OCI-M2 (cell line): ENCODE data around the gene PSME1.

ENCODE experiments used
- DNase-seq: peaks from one replicate; lab custom pipeline; 2025; ENCODE audit not compliant: unreplicated experiment; lab: John Stamatoyannopoulos, UW

The PSME1 gene

DNA sequence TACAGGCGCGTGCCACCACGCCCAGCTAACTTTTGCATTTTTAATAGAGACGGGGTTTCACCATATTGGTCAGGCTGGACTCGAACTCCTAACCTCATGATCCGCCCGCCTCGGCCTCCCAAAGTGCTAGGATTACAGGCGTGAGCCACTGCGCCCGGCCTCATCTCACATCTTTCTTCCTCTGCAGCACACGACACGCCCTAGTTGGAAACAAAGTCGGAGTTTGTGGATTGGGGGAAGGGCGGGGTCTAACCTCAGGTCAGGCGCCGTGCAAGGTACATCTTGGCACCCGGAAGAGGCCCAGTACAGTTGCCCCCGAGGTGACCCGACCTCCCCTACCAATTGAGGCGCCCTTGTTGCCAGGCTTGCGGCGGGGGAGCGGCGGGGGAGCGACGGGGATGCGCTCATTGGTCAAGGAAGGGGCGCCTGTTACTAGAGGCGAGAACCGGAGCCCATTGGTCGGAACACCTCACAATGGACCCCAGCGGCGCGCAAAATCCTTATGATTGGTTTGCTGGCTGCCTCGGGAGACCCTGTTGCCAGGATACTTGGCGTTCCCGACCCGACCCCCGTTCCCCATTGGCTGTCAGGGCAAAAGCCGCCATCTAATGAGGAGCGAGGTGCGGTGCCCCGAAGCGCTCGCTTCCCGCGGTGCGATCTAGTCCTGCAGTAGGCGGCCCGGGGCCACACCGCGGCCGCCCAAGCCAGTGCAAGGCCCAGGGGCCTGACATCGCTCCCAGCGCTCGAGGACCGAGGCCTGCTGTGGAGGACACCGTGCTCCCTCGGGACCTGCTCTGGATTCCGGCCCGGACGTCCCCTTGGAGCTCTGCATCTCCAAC, 35.6 kb downstream of the PSME1 start, which contains the start of gene REC8:
Gene REC8 (plus strand): TSS at position 659 of the 839 bp plus-strand sequence. CDS start 473 bp downstream, outside the sequence.
- no peak for DNase-seq

DNA sequence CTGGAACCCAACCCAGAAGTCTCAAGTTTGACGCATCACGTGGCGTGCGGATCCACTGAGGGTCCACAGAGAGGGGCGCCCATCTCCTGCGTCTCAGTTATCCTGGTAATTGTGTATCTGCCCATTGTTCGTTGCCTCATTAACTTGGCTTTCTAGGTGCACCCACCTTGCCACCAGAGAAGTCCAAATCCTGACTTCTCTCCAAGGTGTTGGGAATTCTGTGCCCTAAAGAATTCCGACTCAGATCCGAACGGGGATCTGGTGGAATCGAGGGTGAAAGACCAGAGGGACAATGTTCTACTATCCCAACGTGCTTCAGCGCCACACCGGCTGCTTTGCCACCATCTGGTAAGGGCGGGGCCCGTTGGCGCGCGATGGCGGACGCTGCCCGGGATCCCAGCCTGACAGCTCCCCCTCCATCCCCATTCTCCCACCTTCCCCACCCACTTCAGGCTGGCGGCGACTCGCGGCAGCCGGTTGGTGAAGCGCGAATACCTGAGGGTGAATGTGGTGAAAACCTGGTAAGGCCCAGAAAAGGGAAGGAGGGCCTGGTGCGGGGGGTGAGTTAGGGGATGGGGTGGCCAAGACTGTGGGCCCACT, 36.4 kb downstream of the PSME1 start:
- DNase-seq = no peak

DNA sequence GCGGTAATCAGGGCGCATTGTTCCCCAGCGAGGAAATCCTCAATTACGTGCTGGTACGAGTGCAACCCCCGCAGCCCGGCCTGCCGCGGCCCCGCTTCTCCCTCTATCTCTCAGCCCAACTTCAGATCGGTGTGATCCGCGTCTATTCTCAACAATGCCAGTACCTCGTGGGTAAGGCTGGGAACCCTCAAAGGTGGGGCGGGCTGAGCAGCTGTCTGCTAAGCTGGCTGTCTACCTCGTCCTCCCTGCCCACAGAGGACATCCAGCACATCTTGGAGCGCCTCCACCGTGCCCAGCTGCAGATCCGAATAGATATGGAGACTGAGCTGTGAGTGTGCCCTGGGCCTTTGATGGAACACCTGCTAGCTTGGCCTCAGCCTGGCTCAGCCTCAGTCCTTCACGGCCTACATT, 36.9 kb downstream of the PSME1 start:
- no peak for DNase-seq

DNA sequence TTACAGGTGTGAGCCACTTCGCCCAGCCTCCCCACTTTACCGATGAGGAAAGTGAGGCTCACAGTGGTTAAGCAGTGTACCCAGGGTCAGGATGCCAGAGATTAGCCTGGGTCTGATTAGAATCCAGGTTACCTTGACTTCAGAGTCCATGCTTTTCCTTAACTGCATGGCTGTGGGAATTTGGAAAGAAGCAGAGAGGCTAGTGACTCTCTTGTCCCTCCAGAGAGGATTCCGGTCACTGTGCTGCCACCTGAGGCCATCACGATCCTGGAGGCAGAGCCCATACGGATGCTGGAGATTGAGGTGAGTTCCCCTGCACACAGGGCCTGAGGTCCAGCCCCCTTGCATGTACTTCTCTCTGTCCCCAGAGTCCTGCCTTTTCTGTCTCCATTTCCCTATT, 40.6 kb downstream of the PSME1 start:
- DNase-seq = no peak

DNA sequence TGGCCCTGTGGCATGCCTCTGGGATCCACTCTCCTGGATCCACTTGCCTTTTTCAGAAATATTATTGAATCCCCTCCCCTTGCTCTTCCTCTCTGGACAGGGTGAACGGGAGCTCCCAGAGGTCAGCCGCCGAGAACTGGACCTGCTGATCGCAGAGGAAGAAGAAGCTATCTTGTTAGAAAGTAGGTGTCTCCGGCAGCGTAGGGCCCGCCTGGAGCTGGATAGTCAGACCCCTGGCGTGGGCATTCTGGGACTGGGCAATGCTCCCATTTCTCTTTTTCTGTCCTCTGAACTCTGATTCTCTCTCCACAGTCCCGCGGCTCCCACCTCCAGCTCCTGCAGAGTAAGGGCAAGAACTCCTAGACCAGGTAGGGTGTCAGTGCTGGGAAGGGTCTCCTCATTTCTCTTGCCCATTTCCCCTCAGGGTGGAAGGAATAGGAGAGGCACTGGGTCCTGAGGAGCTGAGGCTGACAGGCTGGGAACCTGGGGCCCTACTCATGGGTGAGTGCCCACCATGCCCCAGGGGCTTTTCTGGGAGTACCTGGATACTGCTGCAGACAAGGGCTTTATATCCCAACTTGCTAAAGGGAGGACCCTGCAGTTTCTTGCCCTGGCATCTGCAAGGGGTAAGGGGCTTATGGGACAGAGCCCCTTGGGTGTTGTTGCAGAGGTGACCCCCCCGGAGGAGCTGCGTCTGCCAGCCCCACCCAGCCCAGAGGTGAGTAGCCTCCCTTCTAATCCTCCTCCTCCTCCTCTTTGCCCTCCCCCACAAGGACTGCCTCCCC, 41.2 kb downstream of the PSME1 start:
- no peak for DNase-seq

DNA sequence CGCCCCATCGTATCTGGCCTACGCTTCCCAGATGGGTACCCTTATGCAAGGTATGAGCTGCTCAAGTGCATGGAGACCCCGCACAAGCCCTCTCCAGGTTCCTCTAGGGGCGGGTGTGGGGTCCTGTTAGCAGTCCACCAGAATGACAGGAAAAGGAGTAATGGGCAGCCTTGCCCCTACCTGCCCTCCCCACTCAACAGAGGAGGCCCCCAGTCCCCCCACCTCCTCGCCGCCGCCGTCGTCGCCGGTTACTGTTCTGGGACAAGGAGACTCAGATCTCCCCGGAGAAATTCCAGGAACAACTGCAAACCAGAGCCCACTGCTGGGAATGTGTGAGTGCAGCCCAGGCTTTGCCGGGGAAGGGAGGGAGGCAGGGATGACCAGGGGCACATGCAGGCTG, 41.9 kb downstream of the PSME1 start:
- no peak for DNase-seq

DNA sequence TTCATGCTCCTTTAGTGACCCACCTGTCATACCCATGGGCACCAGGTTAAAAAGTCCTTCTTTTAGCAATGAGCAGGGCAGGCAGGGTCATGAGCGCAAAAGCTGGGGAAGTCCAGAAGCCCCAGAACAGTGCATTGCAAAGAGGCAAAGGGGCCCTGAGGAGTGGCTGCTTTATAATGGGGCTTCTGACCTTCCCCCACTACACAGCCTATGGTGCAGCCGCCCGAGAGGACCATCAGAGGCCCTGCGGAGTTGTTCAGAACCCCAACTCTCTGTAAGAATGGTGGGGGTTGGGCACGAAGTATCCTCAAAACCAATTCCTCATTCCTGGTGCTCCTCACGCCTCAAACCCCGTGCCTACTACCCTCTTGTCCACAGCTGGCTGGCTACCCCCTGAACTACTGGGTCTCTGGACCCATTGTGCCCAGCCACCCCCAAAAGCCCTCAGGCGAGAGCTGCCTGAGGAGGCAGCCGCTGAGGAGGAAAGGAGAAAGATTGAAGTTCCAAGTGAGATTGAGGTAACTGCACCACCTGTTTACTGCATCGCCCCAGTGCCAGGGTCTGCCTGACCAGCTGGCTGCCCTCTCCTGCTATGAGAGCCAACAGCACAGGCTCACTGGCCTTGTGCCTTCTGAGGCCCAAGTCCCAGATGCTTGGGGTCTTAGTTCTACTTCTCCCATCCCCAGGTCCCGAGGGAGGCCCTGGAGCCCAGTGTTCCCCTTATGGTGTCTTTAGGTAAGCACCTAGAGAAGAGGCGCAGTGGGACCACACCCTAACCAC, 42.6 kb downstream of the PSME1 start:
- DNase-seq = no peak

DNA sequence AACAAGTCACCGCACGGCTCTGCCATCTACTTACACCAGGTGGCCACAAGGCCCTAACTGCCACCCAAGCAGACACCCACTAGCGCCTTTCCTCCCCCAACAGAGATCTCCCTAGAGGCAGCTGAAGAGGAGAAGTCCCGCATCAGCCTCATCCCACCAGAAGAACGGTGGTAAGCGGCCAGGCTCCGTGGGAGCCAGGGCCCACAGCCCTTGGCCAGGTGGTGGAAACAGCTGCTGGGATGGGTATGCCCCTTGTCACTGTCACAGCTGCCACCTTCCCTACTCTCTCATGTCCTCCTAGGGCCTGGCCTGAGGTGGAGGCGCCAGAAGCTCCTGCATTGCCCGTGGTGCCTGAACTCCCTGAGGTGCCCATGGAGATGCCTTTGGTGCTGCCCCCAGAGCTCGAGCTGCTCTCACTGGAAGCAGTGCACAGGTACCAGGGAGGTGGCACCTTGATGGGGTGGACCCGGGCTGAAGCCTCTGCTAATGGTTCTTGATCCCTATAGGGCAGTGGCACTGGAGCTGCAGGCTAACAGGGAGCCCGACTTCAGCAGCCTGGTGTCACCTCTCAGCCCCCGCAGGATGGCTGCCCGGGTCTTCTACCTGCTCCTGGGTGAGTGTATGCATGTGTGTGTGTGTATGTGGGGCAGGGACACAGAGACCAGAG, 43.4 kb downstream of the PSME1 start:
- DNase-seq = no peak

DNA sequence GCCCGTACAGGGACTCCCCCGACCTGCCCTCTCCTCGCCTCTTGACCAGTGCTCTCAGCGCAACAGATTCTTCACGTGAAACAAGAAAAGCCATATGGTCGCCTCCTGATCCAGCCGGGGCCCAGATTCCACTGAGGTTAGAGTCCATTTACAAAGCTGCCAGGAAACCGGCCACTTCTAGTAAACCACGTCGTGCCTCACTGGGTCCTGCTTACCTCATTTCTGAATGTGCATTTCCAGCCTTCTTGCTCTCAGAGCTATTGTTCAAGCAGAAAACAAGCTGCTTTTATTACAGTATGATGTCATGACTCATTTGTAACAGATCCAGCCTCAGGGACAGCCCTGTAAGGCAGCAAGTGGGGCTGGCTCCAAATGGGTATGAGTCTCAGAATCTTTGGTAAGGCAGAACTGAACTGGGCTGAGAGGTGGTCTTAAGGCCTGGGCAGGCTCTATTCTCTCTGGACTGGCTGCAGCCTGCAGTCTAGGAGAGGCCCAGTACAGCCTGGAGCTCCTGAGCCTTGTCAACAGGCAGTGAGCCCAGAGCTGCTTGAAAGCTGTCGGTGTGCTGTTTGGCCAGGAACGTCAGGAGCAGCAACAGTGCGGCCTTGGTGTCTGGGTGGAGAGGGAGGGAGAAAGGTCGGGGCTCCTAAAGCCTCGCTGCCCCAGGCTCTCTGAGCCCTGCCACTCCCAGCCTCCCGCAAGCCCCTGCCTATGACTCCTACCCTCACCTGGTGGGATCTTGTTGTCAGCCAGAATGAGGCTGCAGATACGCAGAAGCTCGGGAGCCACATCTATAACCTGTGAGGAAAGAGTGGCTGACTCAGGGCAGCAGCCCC, 44.2 kb downstream of the PSME1 start:
- no peak for DNase-seq

DNA sequence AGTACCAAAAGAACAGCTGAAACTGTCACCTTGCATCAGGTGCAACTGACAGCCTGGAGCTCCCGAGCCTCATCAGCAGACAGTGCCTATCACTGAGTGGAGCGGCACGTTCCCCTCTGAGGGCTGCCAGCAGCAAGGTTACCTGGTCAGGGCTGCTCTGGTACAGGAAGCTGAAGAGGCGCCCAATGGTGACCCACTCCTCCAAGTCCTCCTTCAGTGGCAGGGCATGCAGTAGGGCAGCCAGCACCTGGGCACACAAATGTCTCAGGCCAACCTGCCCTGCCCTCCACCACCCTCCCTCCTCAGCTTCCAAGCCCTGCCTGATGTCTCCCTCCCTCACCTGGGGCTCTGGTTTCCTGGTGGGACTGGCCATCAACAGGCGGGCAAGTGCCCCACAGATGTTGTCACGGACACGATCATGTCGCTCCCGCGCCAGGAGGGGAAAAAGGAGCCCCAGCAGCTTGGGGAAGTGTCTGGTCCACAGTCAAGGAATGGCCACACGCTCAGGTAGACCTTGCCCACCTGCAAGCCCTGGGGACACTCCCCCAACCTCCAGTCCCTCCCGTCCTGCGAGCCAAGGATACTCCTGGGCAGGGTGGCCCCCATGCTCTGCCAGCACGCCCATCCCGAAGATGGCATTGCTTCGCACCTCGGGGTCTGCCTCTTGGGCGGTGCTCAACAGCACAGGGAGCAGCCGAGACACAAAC, 45.5 kb downstream of the PSME1 start:
- no peak for DNase-seq

DNA sequence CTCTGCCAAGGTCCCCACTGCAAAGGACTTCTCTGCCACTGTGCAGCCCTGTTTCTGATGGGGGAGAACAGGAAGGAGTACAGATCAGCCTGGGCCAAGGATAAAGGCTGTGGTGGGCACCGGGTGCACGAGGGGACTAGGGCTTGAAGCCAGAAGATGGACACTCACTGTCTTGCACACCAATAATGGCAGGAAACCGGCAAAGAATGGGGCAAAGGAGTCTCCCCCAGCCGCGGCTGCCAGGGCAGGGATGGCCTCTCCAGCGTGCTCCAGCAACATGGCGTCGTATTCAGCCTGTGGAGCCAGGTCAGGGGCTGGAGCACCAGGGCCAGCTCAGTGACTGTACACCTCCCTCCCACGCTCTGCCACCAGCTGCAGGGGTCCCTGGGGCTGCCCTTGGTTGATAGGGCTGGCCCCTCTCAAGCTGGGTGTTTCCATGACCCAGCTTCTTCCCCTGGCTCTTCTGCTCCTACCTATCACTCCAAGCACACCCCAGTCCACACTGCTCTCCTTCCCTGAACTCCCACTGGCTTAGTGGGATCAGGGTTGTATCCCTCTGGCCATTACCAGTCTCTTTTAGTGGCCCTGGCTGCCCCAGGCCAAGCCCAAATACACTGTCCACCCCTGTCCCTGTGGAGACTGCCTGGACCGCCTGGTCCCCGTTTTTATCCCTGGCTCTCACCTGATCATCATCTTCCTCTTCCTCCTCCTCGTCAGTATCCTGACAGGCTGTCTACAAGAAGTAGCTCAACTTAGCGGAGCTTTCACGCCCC, 46.3 kb downstream of the PSME1 start:
- DNase-seq = no peak

DNA sequence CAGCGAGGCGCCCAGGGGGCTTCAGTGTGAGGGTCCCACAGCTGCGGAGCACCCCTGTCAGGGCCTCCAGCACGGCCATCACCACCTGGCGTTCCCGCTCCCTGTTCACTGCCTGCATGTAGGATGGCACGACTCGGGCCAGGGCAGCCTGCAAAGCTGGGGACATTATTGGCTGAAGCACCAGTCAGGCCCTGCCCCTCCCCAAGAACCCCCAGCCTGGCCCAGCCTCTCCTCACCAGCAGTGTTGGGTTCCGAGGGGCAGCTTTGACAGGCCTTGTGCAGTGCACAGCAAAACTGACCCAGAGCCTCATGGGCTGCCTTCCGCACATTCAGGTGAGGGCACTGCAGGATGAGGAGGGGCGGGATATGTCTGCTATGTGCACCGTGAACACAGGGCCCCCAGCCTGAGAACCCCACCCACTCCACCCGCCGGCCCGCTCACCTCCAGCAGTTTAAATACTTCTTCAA, 47.1 kb downstream of the PSME1 start:
- no peak for DNase-seq

DNA sequence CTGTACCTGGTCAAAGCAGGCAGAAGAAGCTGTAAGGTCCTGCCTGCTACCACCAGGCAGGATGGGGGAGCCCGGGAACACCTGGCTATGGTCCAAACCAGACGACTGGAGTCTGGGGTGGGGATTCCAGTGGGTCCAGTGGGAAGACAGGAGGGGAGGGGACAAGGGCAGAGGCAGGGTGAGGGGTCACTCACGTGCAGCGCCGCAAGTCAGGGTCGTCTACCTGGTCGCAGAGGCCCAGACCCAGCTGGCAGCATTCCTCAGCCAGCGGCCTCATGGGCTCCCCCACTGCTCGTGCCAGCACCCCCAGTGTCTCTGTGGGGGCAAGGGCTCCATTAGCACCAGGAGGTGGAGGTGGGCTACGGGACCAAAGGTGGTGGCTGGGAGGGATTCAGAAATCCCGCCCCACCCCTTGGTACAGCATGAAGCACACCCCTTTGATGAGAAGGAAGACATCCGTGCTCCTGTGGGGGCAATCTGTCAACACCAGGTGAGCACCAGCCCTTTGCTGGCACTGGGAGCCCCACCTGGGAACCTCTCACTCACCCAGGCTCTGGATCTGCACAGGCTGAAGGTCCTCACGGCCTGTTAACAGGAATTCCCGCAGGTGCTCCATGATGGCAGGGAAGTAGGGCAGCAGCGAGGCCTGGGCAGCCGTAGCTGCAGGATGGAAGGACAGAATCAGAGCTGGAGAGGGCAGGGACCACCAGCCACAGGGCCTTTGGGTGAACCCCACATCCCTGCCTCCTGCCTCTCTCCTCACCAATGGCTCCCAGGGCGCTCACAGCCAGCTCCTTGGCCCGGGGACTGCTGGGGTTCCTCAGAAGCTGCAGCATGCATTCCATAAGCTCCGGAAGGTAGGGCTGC, 48.3 kb downstream of the PSME1 start:
- DNase-seq = no peak

DNA sequence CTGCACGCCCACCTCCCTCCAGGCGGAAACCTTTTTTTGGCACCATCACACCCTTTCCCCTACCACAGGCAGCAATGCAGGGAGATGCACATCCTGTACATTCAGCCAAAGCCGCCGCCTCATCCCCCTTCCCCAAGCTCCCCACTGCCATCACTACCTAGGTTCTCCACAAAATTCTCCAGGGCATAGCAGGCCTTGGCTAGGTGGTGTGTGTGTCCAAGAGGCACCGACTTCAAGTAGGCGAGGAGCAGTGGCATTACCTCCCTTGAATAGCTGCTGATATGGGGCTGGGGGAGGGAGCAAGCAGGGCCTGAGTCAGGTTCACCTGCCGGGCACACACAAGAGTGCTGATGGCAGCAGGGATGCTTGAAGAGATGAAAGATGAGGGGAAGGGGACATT, 49.0 kb downstream of the PSME1 start:
- DNase-seq = no peak

DNA sequence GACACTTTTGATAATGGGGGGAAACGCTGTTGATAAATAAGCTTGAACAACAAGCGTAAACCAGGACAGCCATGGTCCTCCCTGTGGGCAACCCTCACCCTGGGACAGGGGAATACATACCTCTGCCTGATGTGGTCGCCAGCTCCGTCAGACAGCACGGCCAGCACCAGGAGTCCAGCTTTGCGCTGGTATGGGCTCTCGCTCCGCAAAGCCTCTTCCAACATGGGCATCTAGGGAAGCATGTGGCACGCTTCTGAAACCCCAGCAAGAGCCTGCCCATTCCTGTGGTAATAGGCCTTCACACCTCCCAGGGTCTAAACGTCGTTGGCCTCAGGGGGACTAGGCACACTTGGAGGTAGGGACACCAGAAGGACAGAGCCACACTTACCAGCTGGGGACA, 49.7 kb downstream of the PSME1 start:
- DNase-seq = no peak

DNA sequence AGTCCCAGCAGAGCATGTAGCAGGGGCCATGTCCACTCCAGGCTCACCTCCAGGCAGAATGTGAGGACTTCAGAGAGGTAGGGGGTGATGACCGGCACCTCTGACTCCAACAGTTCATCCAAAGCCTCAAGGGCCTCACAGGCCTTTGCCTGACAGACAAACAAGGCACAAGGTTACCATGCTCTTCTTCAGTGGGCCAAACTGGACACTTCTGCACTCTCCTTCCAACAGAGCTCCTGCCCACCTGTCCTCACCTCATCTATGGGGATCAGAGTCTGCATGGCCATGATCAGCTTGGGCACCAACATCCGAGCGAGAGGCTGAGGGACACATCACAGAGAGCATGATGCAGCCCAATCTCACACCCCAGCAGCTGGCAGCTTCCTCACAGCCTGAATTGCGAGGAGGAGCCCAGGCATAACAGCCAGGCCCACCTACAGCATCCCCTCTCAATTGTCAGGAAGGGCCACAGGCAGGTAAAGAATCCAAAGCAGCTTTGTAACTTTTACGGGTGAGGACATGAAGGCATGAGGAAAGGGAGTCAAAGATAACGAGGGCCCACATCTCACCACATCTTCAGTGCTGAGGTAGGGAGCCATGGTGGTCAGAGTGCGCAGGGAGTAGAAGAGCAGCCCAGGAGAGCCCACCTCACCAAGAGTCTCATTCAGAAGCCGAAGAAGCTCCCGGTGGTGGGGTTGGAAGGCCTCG, 51.0 kb downstream of the PSME1 start:
- no peak for DNase-seq

DNA sequence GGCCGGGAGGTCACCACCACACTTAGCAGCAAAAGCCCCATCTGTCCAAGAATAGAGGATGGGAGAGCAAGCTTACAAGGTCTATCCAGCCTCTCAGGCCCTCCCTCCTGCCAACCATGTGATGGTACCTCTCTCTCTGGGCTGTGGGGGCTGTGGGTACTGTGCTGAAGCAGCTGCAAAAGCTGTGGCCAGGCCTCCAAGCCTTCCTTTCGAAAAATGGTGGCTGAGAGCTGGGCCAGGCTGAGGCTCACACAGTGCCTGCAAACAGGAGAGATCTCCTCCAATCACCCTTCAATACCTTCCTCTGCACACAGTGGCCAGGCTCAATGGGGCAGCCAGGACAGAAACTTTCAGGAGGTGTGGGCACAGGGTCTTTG, 51.5 kb downstream of the PSME1 start:
- no peak for DNase-seq
